Esophagus muscularis mucosa (tissue), 3 donors: ENCODE data around the gene THRB.

Experiments
- POLR2A ChIP-seq: fragments of 450-650 bp; IDR thresholded peaks from one replicate; pipeline ENCODE4 v1.6.1; 2017; ENCODE audit warnings: antibody characterized with exemption, moderate library complexity, mild to moderate bottlenecking, low read depth
- POLR2AphosphoS5 ChIP-seq, 2 donors: sonication (generic); formaldehyde crosslinking; IDR thresholded peaks; one replicate each; pipeline ENCODE4 v1.6.1; 2017; ENCODE audit warnings: antibody characterized with exemption in 2 of 2
- TF ChIP-seq, protein P1 (sequence below), 3 experiments: fragments of 200-600 bp in 2 of 3; fragments of 450-650 bp in 1 of 3; sonication (generic) in 2 of 3; IDR thresholded peaks; one replicate each; pipeline ENCODE4 v1.5.1; 2017 to 2019; ENCODE audit warnings: antibody characterized with exemption in 3 of 3, mild to moderate bottlenecking in 2 of 3, moderate library complexity in 1 of 3

- TF ChIP-seq, protein P1, sequence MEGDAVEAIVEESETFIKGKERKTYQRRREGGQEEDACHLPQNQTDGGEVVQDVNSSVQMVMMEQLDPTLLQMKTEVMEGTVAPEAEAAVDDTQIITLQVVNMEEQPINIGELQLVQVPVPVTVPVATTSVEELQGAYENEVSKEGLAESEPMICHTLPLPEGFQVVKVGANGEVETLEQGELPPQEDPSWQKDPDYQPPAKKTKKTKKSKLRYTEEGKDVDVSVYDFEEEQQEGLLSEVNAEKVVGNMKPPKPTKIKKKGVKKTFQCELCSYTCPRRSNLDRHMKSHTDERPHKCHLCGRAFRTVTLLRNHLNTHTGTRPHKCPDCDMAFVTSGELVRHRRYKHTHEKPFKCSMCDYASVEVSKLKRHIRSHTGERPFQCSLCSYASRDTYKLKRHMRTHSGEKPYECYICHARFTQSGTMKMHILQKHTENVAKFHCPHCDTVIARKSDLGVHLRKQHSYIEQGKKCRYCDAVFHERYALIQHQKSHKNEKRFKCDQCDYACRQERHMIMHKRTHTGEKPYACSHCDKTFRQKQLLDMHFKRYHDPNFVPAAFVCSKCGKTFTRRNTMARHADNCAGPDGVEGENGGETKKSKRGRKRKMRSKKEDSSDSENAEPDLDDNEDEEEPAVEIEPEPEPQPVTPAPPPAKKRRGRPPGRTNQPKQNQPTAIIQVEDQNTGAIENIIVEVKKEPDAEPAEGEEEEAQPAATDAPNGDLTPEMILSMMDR (IDR thresholded peaks at IDR 0.05), result no peak
- TF ChIP-seq POLR2AphosphoS5 (IDR thresholded peaks at IDR 0.05) (no peak), POLR2A (no peak)
Observed at GRCh38 chr3:24385012-24385615, 109.5 kb downstream of the THRB start.
